ENCODE measurements around the gene MRPS7.
A peak's percentile ranks its signal among the peaks of the same experiment; 100 is the strongest.
"Not testable (repeated sequence)": the region's sequence is repeated elsewhere in the genome, so short reads cannot be mapped to it uniquely, and the experiment has no call there.

Gene MRPS7

GRCh38 chr17:75244133-75244866 lies 17.4 kb upstream of the MRPS7 start:
- DNase-seq (ENCODE audit: low read depth), result no peak

- DNase-seq (ENCODE audit: low read depth), result no peak
Measured at GRCh38 chr17:75245011-75245410, 16.7 kb upstream of the MRPS7 start.

GRCh38 chr17:75246404-75246803 lies 15.3 kb upstream of the MRPS7 start:
- DNase-seq (ENCODE audit: low read depth), result no peak

- DNase-seq (ENCODE audit: low read depth), result no peak
Measured at GRCh38 chr17:75249564-75249963, 12.1 kb upstream of the MRPS7 start.

- DNase-seq (ENCODE audit: low read depth), result peak; percentile 74
Measured at GRCh38 chr17:75250009-75250471, 11.6 kb upstream of the MRPS7 start.

- DNase-seq (ENCODE audit: low read depth), result no peak
Measured at GRCh38 chr17:75252039-75252816, 9.5 kb upstream of the MRPS7 start.

- DNase-seq (ENCODE audit: low read depth), result not testable (repeated sequence)
Measured at GRCh38 chr17:75255954-75256698, 5.6 kb upstream of the MRPS7 start.

GRCh38 chr17:75257228-75257627 lies 4.5 kb upstream of the MRPS7 start:
- not testable (repeated sequence) for DNase-seq (ENCODE audit: low read depth)

- peak; percentile 37 for DNase-seq (ENCODE audit: low read depth)
Measured at GRCh38 chr17:75260641-75261335, 891 bp upstream of the MRPS7 start.

GRCh38 chr17:75262112-75262606 lies 480 bp downstream of the MRPS7 start:
- DNase-seq (ENCODE audit: low read depth), result no peak

- no peak for DNase-seq (ENCODE audit: low read depth)
Measured at GRCh38 chr17:75263055-75263454, 1.4 kb downstream of the MRPS7 start.

GRCh38 chr17:75265614-75266315 lies 4.1 kb downstream of the MRPS7 start:
- DNase-seq (ENCODE audit: low read depth), result no peak

GRCh38 chr17:75266316-75267152 lies 4.9 kb downstream of the MRPS7 start:
- no peak for DNase-seq (ENCODE audit: low read depth)

- DNase-seq (ENCODE audit: low read depth), result no peak
Measured at GRCh38 chr17:75267153-75267410, 5.4 kb downstream of the MRPS7 start.

- DNase-seq (ENCODE audit: low read depth), result no peak
Measured at GRCh38 chr17:75267411-75268232, 5.9 kb downstream of the MRPS7 start.

GRCh38 chr17:75269844-75270217 lies 8.2 kb downstream of the MRPS7 start:
- DNase-seq (ENCODE audit: low read depth), result no peak

GRCh38 chr17:75270218-75270965 lies 8.7 kb downstream of the MRPS7 start:
- DNase-seq (ENCODE audit: low read depth), result peak; percentile 36

GRCh38 chr17:75270966-75271232 lies 9.2 kb downstream of the MRPS7 start, which contains the start of gene MIF4GD:
Gene MIF4GD, minus strand, starts transcription at chr17:75271231. Its CDS starts 1,036 bp downstream, at chr17:75270195.
- no peak for DNase-seq (ENCODE audit: low read depth)

Data from activated T-helper 9 cell treated with anti-CD3 and anti-CD28 coated beads, Interleukin-2, amount 50 U/mL, for 16 hours (primary cell).